Neuronal stem cell (in vitro differentiated cells): ENCODE data around the gene PIGA.

Experiments
- DNase-seq: peaks from one replicate; pipeline ENCODE4 v3.0.0-alpha.2; 2013; ENCODE audit warnings: low spot score
- H2AFZ ChIP-seq: one replicate; pipeline ENCODE4 v1.6.1; 2013; ENCODE audit warnings: mild to moderate bottlenecking, low read length, inconsistent platforms
- H2AK5ac ChIP-seq: 2 replicates; pipeline ENCODE4 v1.6.1; 2013; ENCODE audit warnings: low read depth, mild to moderate bottlenecking, inconsistent platforms, low read length, moderate library complexity, mixed read lengths
- H2BK120ac ChIP-seq: 2 replicates; pipeline ENCODE4 v1.6.1; 2013; ENCODE audit warnings: low read depth, mild to moderate bottlenecking, inconsistent platforms, low read length, moderate library complexity, mixed read lengths
- H2BK12ac ChIP-seq: one replicate; pipeline ENCODE4 v1.6.1; 2013; ENCODE audit warnings: low read length, inconsistent platforms
- H2BK15ac ChIP-seq: 2 replicates; pipeline ENCODE4 v1.6.1; 2013; ENCODE audit warnings: mild to moderate bottlenecking, low read length, inconsistent platforms, mixed read lengths
- H2BK5ac ChIP-seq: one replicate; pipeline ENCODE4 v1.6.1; 2013; ENCODE audit warnings: inconsistent platforms, mild to moderate bottlenecking, low read length, moderate library complexity
- H3K14ac ChIP-seq: one replicate; pipeline ENCODE4 v1.6.1; 2013; ENCODE audit warnings: low read length, inconsistent platforms
- H3K18ac ChIP-seq: 2 replicates; pipeline ENCODE4 v1.6.1; 2013; ENCODE audit warnings: low read length, inconsistent platforms
- H3K23ac ChIP-seq: 2 replicates; pipeline ENCODE4 v1.6.1; 2013; ENCODE audit warnings: low read depth, mild to moderate bottlenecking, mixed read lengths, low read length, inconsistent platforms; ENCODE audit not compliant: poor library complexity
- H3K27ac ChIP-seq: replicated peaks from 3 replicates; pipeline ENCODE4 v1.5.1; 2013; ENCODE audit warnings: low read length, inconsistent platforms
- H3K27me3 ChIP-seq, 3 experiments: 2 replicates each; pipeline ENCODE4 v1.6.1; 2013; ENCODE audit warnings: low read length in 3 of 3, mild to moderate bottlenecking in 2 of 3, inconsistent platforms in 1 of 3, low read depth in 1 of 3, mixed read lengths in 1 of 3, moderate library complexity in 1 of 3; ENCODE audit not compliant: control insufficient read depth in 3 of 3, insufficient read depth in 3 of 3
- H3K36me3 ChIP-seq, 2 donors: replicated peaks in 1 of 2; 2 replicates each; pipeline ENCODE4 v1.6.1; 2013; ENCODE audit warnings: low read length in 2 of 2; ENCODE audit not compliant: control insufficient read depth in 2 of 2, insufficient read depth in 2 of 2
- H3K4ac ChIP-seq: 2 replicates; pipeline ENCODE4 v1.6.1; 2013; ENCODE audit warnings: inconsistent platforms, mild to moderate bottlenecking, low read length, moderate library complexity
- H3K4me1 ChIP-seq, 2 donors: 1 replicate in 1 of 2; 2 replicates in 1 of 2; pipeline ENCODE4 v1.6.1; 2013; ENCODE audit warnings: low read length in 2 of 2, low read depth in 1 of 2; ENCODE audit not compliant: control insufficient read depth in 2 of 2, insufficient read depth in 1 of 2
- H3K4me2 ChIP-seq: one replicate; pipeline ENCODE4 v1.6.1; 2013; ENCODE audit warnings: mild to moderate bottlenecking, low read length, inconsistent platforms; ENCODE audit not compliant: insufficient read depth, poor library complexity, severe bottlenecking
- H3K4me3 ChIP-seq, 2 donors: 2 replicates each; pipeline ENCODE4 v1.5.1; 2013; ENCODE audit warnings: low read length in 2 of 2, mild to moderate bottlenecking in 2 of 2, inconsistent platforms in 1 of 2, moderate library complexity in 1 of 2
- H3K79me1 ChIP-seq: one replicate; pipeline ENCODE4 v1.6.1; 2013; ENCODE audit warnings: low read depth, mild to moderate bottlenecking, inconsistent platforms, low read length, moderate library complexity
- H3K9ac ChIP-seq: one replicate; pipeline ENCODE4 v1.6.1; 2013; ENCODE audit warnings: mild to moderate bottlenecking, low read depth, low read length, inconsistent platforms; ENCODE audit not compliant: poor library complexity
- H3K9me3 ChIP-seq, 2 donors: replicated peaks in 1 of 2; 2 replicates each; pipeline versions ENCODE3 to v1.6.1; 2013; ENCODE audit warnings: low read length in 2 of 2, mild to moderate bottlenecking in 2 of 2, inconsistent platforms in 1 of 2, low read depth in 1 of 2, mixed read lengths in 1 of 2, moderate library complexity in 1 of 2; ENCODE audit not compliant: control insufficient read depth in 2 of 2, insufficient read depth in 1 of 2
- H4K8ac ChIP-seq: one replicate; pipeline ENCODE4 v1.6.1; 2013; ENCODE audit warnings: low read depth, mild to moderate bottlenecking, inconsistent platforms, low read length, moderate library complexity
- H4K91ac ChIP-seq: one replicate; pipeline ENCODE4 v1.6.1; 2013; ENCODE audit warnings: low read length, low read depth, mild to moderate bottlenecking, inconsistent platforms; ENCODE audit not compliant: poor library complexity
- WGBS, 2 donors: extraction: QIAGEN DNeasy Blood & Tissue Kit; methylation state at CpG; one replicate each; pipeline ENCODE4 v1.1.7; 2013; ENCODE audit warnings: missing lambda C conversion rate in 2 of 2, mixed read lengths in 1 of 2; ENCODE audit not compliant: insufficient read length in 2 of 2, insufficient replicate concordance in 1 of 2; ENCODE audit errors: extremely low coverage in 2 of 2; 5-methylcytosine and 5-hydroxymethylcytosine counted together

PIGA gene

GRCh38 chrX:15298201-15298600 lies 37.1 kb downstream of the PIGA start:
- no peak overlapping the region for H2BK12ac ChIP-seq
- no peak overlapping the region for H3K14ac ChIP-seq
- H3K18ac ChIP-seq: no peak overlapping the region
- H2AFZ ChIP-seq: peak overlapping the region; percentile 42
- H2BK120ac ChIP-seq: no peak overlapping the region
- no peaks in the 10 kb centered on the region for H3K36me3 ChIP-seq
- no peak overlapping the region for H3K9ac ChIP-seq
- H3K4me1 ChIP-seq: no peaks in the 10 kb centered on the region
- no peaks in the 10 kb centered on the region for H3K79me1 ChIP-seq
- H3K4ac ChIP-seq: no peak overlapping the region
- no peak overlapping the region for H3K27ac ChIP-seq
- no peak overlapping the region for H4K91ac ChIP-seq
- peaks cover 0 to 10% (median 0%) of the 10 kb centered on the region in 3 experiments for H3K27me3 ChIP-seq
- H3K9me3 ChIP-seq: no peaks in the 10 kb centered on the region
- no CpG with 5 or more reads among the region's 2 CpGs for WGBS, 2 donors
- H3K4me2 ChIP-seq: no peak overlapping the region
- no peak overlapping the region for H2BK15ac ChIP-seq
- no peak for DNase-seq
- no peak overlapping the region for H3K23ac ChIP-seq
- no peak overlapping the region for H3K4me3 ChIP-seq
- no peak overlapping the region for H2AK5ac ChIP-seq
- H4K8ac ChIP-seq: no peak overlapping the region
- no peak overlapping the region for H2BK5ac ChIP-seq

- no peaks in the 10 kb centered on the region for H3K4me1 ChIP-seq
- no peak overlapping the region for H3K9ac ChIP-seq
- H4K8ac ChIP-seq: no peak overlapping the region
- H2BK120ac ChIP-seq: no peak overlapping the region
- no peak overlapping the region for H2AK5ac ChIP-seq
- no peak overlapping the region for H3K18ac ChIP-seq
- no peak overlapping the region for H2BK5ac ChIP-seq
- no peak overlapping the region for H3K4me3 ChIP-seq
- H2AFZ ChIP-seq: no peak overlapping the region
- H3K27me3 ChIP-seq: no peaks in the 10 kb centered on the region
- no CpG with 5 or more reads among the region's 2 CpGs for WGBS, 2 donors
- H3K4me2 ChIP-seq: no peak overlapping the region
- no peaks in the 10 kb centered on the region for H3K9me3 ChIP-seq
- H2BK12ac ChIP-seq: no peak overlapping the region
- DNase-seq: no peak
- no peak overlapping the region for H3K23ac ChIP-seq
- no peak overlapping the region for H3K4ac ChIP-seq
- H3K14ac ChIP-seq: no peak overlapping the region
- H3K36me3 ChIP-seq: no peaks in the 10 kb centered on the region
- H3K27ac ChIP-seq: no peak overlapping the region
- H4K91ac ChIP-seq: no peak overlapping the region
- no peaks in the 10 kb centered on the region for H3K79me1 ChIP-seq
- no peak overlapping the region for H2BK15ac ChIP-seq
Measured at GRCh38 chrX:15293451-15293850, 41.9 kb downstream of the PIGA start.

GRCh38 chrX:15292861-15293260 lies 42.5 kb downstream of the PIGA start:
- peaks cover 0 to 5% (median 0%) of the 10 kb centered on the region in 3 experiments for H3K27me3 ChIP-seq
- no CpG with 5 or more reads among the region's 3 CpGs for WGBS, 2 donors
- no peak overlapping the region for H2BK5ac ChIP-seq
- H2AK5ac ChIP-seq: no peak overlapping the region
- H3K79me1 ChIP-seq: no peaks in the 10 kb centered on the region
- H2BK120ac ChIP-seq: no peak overlapping the region
- H3K9me3 ChIP-seq: no peaks in the 10 kb centered on the region
- no peak overlapping the region for H3K4ac ChIP-seq
- no peak overlapping the region for H3K14ac ChIP-seq
- H3K4me3 ChIP-seq: no peak overlapping the region
- H2AFZ ChIP-seq: no peak overlapping the region
- H3K4me1 ChIP-seq: no peaks in the 10 kb centered on the region
- H3K23ac ChIP-seq: no peak overlapping the region
- H3K36me3 ChIP-seq: no peaks in the 10 kb centered on the region
- H3K27ac ChIP-seq: no peak overlapping the region
- H4K91ac ChIP-seq: no peak overlapping the region
- no peak overlapping the region for H2BK15ac ChIP-seq
- no peak overlapping the region for H3K9ac ChIP-seq
- no peak overlapping the region for H2BK12ac ChIP-seq
- DNase-seq: no peak
- no peak overlapping the region for H3K18ac ChIP-seq
- H3K4me2 ChIP-seq: no peak overlapping the region
- no peak overlapping the region for H4K8ac ChIP-seq

DNA sequence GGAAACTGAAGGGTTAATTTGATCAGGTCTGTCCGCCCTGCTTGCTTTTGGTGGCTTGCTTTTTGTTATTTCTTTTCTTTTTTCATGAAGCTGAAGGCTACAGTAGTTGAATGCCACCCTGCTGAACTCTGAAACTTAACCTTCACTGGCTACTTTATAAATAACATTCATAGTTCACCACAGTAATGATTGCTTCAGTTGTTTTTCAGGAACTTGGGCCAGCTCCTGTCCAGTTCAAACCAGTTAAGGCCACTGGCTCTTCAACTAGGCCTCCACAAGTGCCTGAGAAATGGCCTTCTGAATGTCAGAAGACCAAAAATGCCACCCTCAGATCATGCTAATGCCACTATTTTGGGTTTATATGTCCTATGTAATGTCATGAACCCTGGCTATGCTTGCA lies 57.7 kb downstream of the PIGA start:
- Histone ChIP-seq H3K23ac (no peak overlapping the region), H3K36me3 (no peaks in the 10 kb centered on the region), H3K79me1 (no peaks in the 10 kb centered on the region), H3K9ac (no peak overlapping the region), H3K9me3 (no peaks in the 10 kb centered on the region), H3K27me3 (peaks cover 0 to 4% (median 0%) of the 10 kb centered on the region in 3 experiments), H3K18ac (no peak overlapping the region), H3K4me1 (no peaks in the 10 kb centered on the region), H3K14ac (no peak overlapping the region), H2BK5ac (no peak overlapping the region), H4K91ac (no peak overlapping the region), H2BK12ac (no peak overlapping the region), H3K4me2 (no peak overlapping the region), H2BK15ac (no peak overlapping the region), H2AK5ac (no peak overlapping the region), H2AFZ (no peak overlapping the region), H2BK120ac (no peak overlapping the region), H3K4ac (no peak overlapping the region), H4K8ac (no peak overlapping the region), H3K27ac (no peak overlapping the region), H3K4me3 (no peak overlapping the region)
- WGBS, 2 donors: no CpG with 5 or more reads among the region's 1 CpG
- DNase-seq: no peak
